GM12864 (cell line): ENCODE data around the gene GLB1L2.
"Not testable (repeated sequence)": the region's sequence is repeated elsewhere in the genome, so short reads cannot be mapped to it uniquely, and the experiment has no call there.

ENCODE experiments used
- DNase-seq: peaks from one replicate; pipeline ENCODE4 v3.0.0-alpha.2; 2011; ENCODE audit warnings: low read depth
- H3K4me3 ChIP-seq: 2 replicates; pipeline ENCODE4 v1.5.1; 2011; ENCODE audit warnings: mild to moderate bottlenecking, low read depth, low read length, control low read depth
- CTCF ChIP-seq: IDR thresholded peaks from 2 replicates; pipeline ENCODE4 v1.5.1; 2011; ENCODE audit warnings: low read depth, mild to moderate bottlenecking, moderate library complexity, low read length, control low read depth, inconsistent platforms; ENCODE audit errors: missing control alignments

Gene GLB1L2

GRCh38 chr11:134331354-134332188 is at the start of gene GLB1L2:
Gene GLB1L2 (plus strand): TSS chr11:134331988. CDS start chr11:134332062, 74 bp downstream.
- H3K4me3 ChIP-seq: peak within 1 kb of the TSS; percentile 68
- no peak for TF ChIP-seq CTCF
- DNase-seq: no peak

GRCh38 chr11:134282121-134283045 is 49.4 kb upstream of the GLB1L2 start:
- DNase-seq: no peak

GRCh38 chr11:134283461-134284230 is 48.1 kb upstream of the GLB1L2 start:
- DNase-seq: no peak
- TF ChIP-seq CTCF: no peak
- H3K4me3 ChIP-seq: no peak overlapping the region

More at GRCh38 chr11:134282121-134283045, 49.4 kb upstream of the GLB1L2 start:
- H3K4me3 ChIP-seq: no peak overlapping the region
- TF ChIP-seq CTCF: no peak

- not testable (repeated sequence) for DNase-seq, H3K4me3 ChIP-seq
Observed at GRCh38 chr11:134284349-134284748, 47.4 kb upstream of the GLB1L2 start.

GRCh38 chr11:134287561-134287960 is 44.2 kb upstream of the GLB1L2 start:
- DNase-seq: no peak
- H3K4me3 ChIP-seq: no peak overlapping the region
- TF ChIP-seq CTCF: no peak

- H3K4me3 ChIP-seq: no peak overlapping the region
- TF ChIP-seq CTCF: no peak
- DNase-seq: no peak
Observed at GRCh38 chr11:134288486-134288885, 43.3 kb upstream of the GLB1L2 start.
